HEK293 (cell line): ENCODE results near the gene APOLD1.

ENCODE experiments used
- CTCF ChIA-PET: fragments of 350-600 bp; formaldehyde crosslinking; extraction: SDS; loops from one replicate; lab custom pipeline; 2021; ENCODE audit warnings: antibody characterized with exemption; lab: Yijun Ruan, JAX
- POLR2A ChIA-PET: fragments of 300-600 bp; formaldehyde crosslinking; extraction: SDS; loops from one replicate; lab custom pipeline; 2020; ENCODE audit warnings: antibody characterized with exemption, inconsistent platforms; lab: Yijun Ruan, JAX
- H3K27ac ChIP-seq: fragments of 200-500 bp; sonication (Bioruptor generic); 2 replicates; pipeline ENCODE4 v1.5.1; 2014; ENCODE audit warnings: low read depth, low read length, control low read depth, inconsistent platforms; ENCODE audit errors: extremely low read depth
- H3K36me3 ChIP-seq, 2 experiments: fragments of 200-500 bp in 1 of 2; sonication (Bioruptor generic) in 1 of 2; 1 replicate in 1 of 2; 2 replicates in 1 of 2; pipeline ENCODE4 v1.5.1; 2014 to 2017; ENCODE audit warnings: inconsistent platforms in 2 of 2, low read length in 2 of 2; ENCODE audit not compliant: control insufficient read depth in 2 of 2, insufficient read depth in 1 of 2
- H3K4me1 ChIP-seq: fragments of 200-500 bp; sonication (Bioruptor generic); 2 replicates; pipeline ENCODE4 v1.5.1; 2014; ENCODE audit warnings: mild to moderate bottlenecking, low read length, inconsistent platforms; ENCODE audit not compliant: control insufficient read depth, insufficient read depth
- H3K4me3 ChIP-seq: 2 replicates; pipeline ENCODE4 v1.5.1; 2011; ENCODE audit warnings: low read depth, mild to moderate bottlenecking, control low read depth, low read length, moderate library complexity
- H3K9me3 ChIP-seq: fragments of 200-500 bp; sonication (Bioruptor generic); 2 replicates; pipeline ENCODE4 v1.5.1; 2014; ENCODE audit warnings: low read depth, low read length, inconsistent platforms; ENCODE audit not compliant: control insufficient read depth, insufficient read depth
- CTCF ChIP-seq: fragments of 450-650 bp; formaldehyde crosslinking; IDR thresholded peaks from 2 replicates; pipeline ENCODE4 v1.5.1; 2016; ENCODE audit warnings: missing biosample characterization, missing genetic modification characterization
- GLIS1 ChIP-seq: fragments of 450-650 bp; formaldehyde crosslinking; IDR thresholded peaks from 2 replicates; pipeline ENCODE4 v1.5.1; 2016; ENCODE audit warnings: missing biosample characterization, missing genetic modification characterization
- KLF9 ChIP-seq: fragments of 450-650 bp; formaldehyde crosslinking; IDR thresholded peaks from 2 replicates; pipeline ENCODE4 v1.5.1; 2016; ENCODE audit warnings: missing biosample characterization, missing genetic modification characterization, low read depth
- MZF1 ChIP-seq: fragments of 450-650 bp; formaldehyde crosslinking; IDR thresholded peaks from 2 replicates; pipeline ENCODE4 v1.5.1; 2017; ENCODE audit warnings: missing biosample characterization, missing genetic modification characterization, borderline replicate concordance
- PRDM2 ChIP-seq: fragments of 450-650 bp; formaldehyde crosslinking; IDR thresholded peaks from 2 replicates; pipeline ENCODE4 v1.5.1; 2016; ENCODE audit warnings: missing biosample characterization, missing genetic modification characterization, borderline replicate concordance
- YY1 ChIP-seq: fragments of 450-650 bp; formaldehyde crosslinking; IDR thresholded peaks from 2 replicates; pipeline ENCODE4 v1.5.1; 2018; ENCODE audit warnings: missing biosample characterization, missing genetic modification characterization
- ZBTB20 ChIP-seq: fragments of 450-650 bp; formaldehyde crosslinking; IDR thresholded peaks from 2 replicates; pipeline ENCODE4 v1.5.1; 2016; ENCODE audit warnings: missing biosample characterization, missing genetic modification characterization
- ZBTB8A ChIP-seq: fragments of 450-650 bp; formaldehyde crosslinking; IDR thresholded peaks from 2 replicates; pipeline ENCODE4 v1.5.1; 2016; ENCODE audit warnings: missing biosample characterization, missing genetic modification characterization
- ZNF133 ChIP-seq: fragments of 450-650 bp; formaldehyde crosslinking; IDR thresholded peaks from 2 replicates; pipeline ENCODE4 v1.5.1; 2016; ENCODE audit warnings: missing biosample characterization, missing genetic modification characterization
- ZNF2 ChIP-seq: fragments of 450-650 bp; formaldehyde crosslinking; IDR thresholded peaks from 2 replicates; pipeline ENCODE4 v1.5.1; 2016; ENCODE audit warnings: missing biosample characterization, missing genetic modification characterization
- ZNF521 ChIP-seq: fragments of 450-650 bp; formaldehyde crosslinking; IDR thresholded peaks from 2 replicates; pipeline ENCODE4 v1.5.1; 2017; ENCODE audit warnings: missing biosample characterization, mild to moderate bottlenecking, missing genetic modification characterization
- ZNF530 ChIP-seq: fragments of 450-650 bp; formaldehyde crosslinking; IDR thresholded peaks from 2 replicates; pipeline ENCODE4 v1.5.1; 2016; ENCODE audit warnings: low read depth, missing biosample characterization, missing genetic modification characterization
- ZNF549 ChIP-seq: fragments of 450-650 bp; IDR thresholded peaks from 2 replicates; pipeline ENCODE4 v1.5.1; 2018; ENCODE audit warnings: missing biosample characterization, missing genetic modification characterization, mild to moderate bottlenecking, inconsistent platforms, moderate library complexity
- ZNF704 ChIP-seq: fragments of 450-650 bp; formaldehyde crosslinking; IDR thresholded peaks from 2 replicates; pipeline ENCODE4 v1.5.1; 2016; ENCODE audit warnings: missing biosample characterization, missing genetic modification characterization
- ZXDB ChIP-seq: fragments of 450-650 bp; formaldehyde crosslinking; IDR thresholded peaks from 2 replicates; pipeline ENCODE4 v1.5.1; 2016; ENCODE audit warnings: missing biosample characterization, missing genetic modification characterization

The APOLD1 gene

GRCh38 chr12:12810553-12811021, 25.1 kb downstream of the APOLD1 start:
- H3K4me3 ChIP-seq = no peak overlapping the region
- ChIA-PET CTCF (interaction anchor here (0.6 to 3.7 kb wide), 4 partner anchors 22 to 345 kb away, joined by 3 to 27 read pairs (median 4); no protein-coding TSS in a partner anchor), POLR2A (no interaction called here)
- no peaks in the 10 kb centered on the region for H3K9me3 ChIP-seq
- H3K4me1 ChIP-seq = peaks cover 12% of the 10 kb centered on the region
- H3K36me3 ChIP-seq = peaks cover 8 to 9% of the 10 kb centered on the region in 2 experiments
- no peak overlapping the region for H3K27ac ChIP-seq
- TF ChIP-seq PRDM2 (tag by site-specific recombination) (no peak), ZNF530 (tag by site-specific recombination) (no peak), ZNF549 (tag by site-specific recombination) (no peak), MZF1 (tag by site-specific recombination) (no peak), ZBTB8A (tag by site-specific recombination) (no peak), YY1 (tag by site-specific recombination) (no peak), ZNF133 (tag by site-specific recombination) (no peak)

- no peak for TF ChIP-seq ZNF521 (tag by site-specific recombination)
- no peak for TF ChIP-seq ZXDB (tag by site-specific recombination)
- no peak for TF ChIP-seq ZNF2 (tag by site-specific recombination)
- TF ChIP-seq KLF9 (tag by site-specific recombination) = no peak
- TF ChIP-seq ZBTB20 (tag by site-specific recombination) = no peak
- TF ChIP-seq GLIS1 (tag by site-specific recombination) = no peak
- no peak overlapping the region for H3K4me3 ChIP-seq
- ChIA-PET CTCF (interaction anchor here (0.7 to 3.7 kb wide), 2 partner anchors 23 to 45 kb away, joined by 3 to 27 read pairs; no protein-coding TSS in a partner anchor), POLR2A (no interaction called here)
- no peak overlapping the region for H3K27ac ChIP-seq
- H3K9me3 ChIP-seq = no peaks in the 10 kb centered on the region
- H3K4me1 ChIP-seq = peaks cover 12% of the 10 kb centered on the region
- peaks cover 16 to 17% of the 10 kb centered on the region in 2 experiments for H3K36me3 ChIP-seq
Observed at GRCh38 chr12:12811343-12811742, 25.9 kb downstream of the APOLD1 start.

GRCh38 chr12:12812174-12812573, 26.7 kb downstream of the APOLD1 start:
- ChIA-PET CTCF (interaction anchor here (0.6 to 3.7 kb wide), 24 partner anchors 9 to 467 kb away, joined by 3 to 27 read pairs (median 4); partner anchors contain the start of gene GPRC5A), POLR2A (interaction anchor here (2.1 kb wide), 1 partner anchor 79 kb away, joined by 16 read pairs; the partner anchor contains the start of gene GPRC5A)
- no peak overlapping the region for H3K4me3 ChIP-seq
- no peaks in the 10 kb centered on the region for H3K9me3 ChIP-seq
- TF ChIP-seq ZNF704 = no peak
- peak; percentile 36; the same call in 1 of the 2 replicates for TF ChIP-seq CTCF
- TF ChIP-seq, all 188 proteins: peak for 1
- Histone ChIP-seq H3K4me1 (peaks cover 12% of the 10 kb centered on the region), H3K36me3 (peaks cover 18 to 24% of the 10 kb centered on the region in 2 experiments), H3K27ac (no peak overlapping the region)
